H9 (cell line): ENCODE results near the gene ADARB2. TPM values are rescaled to one million over a fixed set of nuclear protein-coding genes. Genes with fewer than 3 reads are reported as not detected.

ENCODE experiments used
- DNase-seq: peaks from one replicate; pipeline ENCODE4 v3.0.0-alpha.2; 2017
- H2AFZ ChIP-seq: one replicate; pipeline ENCODE4 v1.6.1; 2013; ENCODE audit warnings: mild to moderate bottlenecking, low read length, control low read depth, moderate library complexity
- H2AK5ac ChIP-seq: 2 replicates; pipeline ENCODE4 v1.6.1; 2013; ENCODE audit warnings: low read length, control low read depth, mixed read lengths; ENCODE audit not compliant: insufficient read length
- H2BK120ac ChIP-seq: one replicate; pipeline ENCODE4 v1.6.1; 2013; ENCODE audit warnings: low read depth, mild to moderate bottlenecking, low read length, control low read depth, inconsistent platforms; ENCODE audit not compliant: poor library complexity, severe bottlenecking
- H2BK12ac ChIP-seq: 2 replicates; pipeline ENCODE4 v1.6.1; 2013; ENCODE audit warnings: low read length, control low read depth, mixed read lengths, low read depth; ENCODE audit not compliant: insufficient read length
- H2BK15ac ChIP-seq: 2 replicates; pipeline ENCODE4 v1.6.1; 2013; ENCODE audit warnings: low read depth, low read length, control low read depth
- H2BK20ac ChIP-seq: one replicate; pipeline ENCODE4 v1.6.1; 2013; ENCODE audit warnings: low read depth, mild to moderate bottlenecking, low read length, control low read depth, inconsistent platforms; ENCODE audit not compliant: poor library complexity, severe bottlenecking
- H2BK5ac ChIP-seq: 2 replicates; pipeline ENCODE4 v1.6.1; 2013; ENCODE audit warnings: low read length, control low read depth, mixed read lengths; ENCODE audit not compliant: insufficient read length
- H3K14ac ChIP-seq: 2 replicates; pipeline ENCODE4 v1.6.1; 2013; ENCODE audit warnings: low read length, control low read depth; ENCODE audit not compliant: insufficient read depth
- H3K18ac ChIP-seq: 2 replicates; pipeline ENCODE4 v1.6.1; 2013; ENCODE audit warnings: low read depth, mild to moderate bottlenecking, mixed read lengths, low read length, control low read depth; ENCODE audit not compliant: insufficient read length
- H3K23ac ChIP-seq: 2 replicates; pipeline ENCODE4 v1.6.1; 2013; ENCODE audit warnings: low read length, control low read depth, mixed read lengths, low read depth; ENCODE audit not compliant: insufficient read length
- H3K23me2 ChIP-seq: 2 replicates; pipeline ENCODE4 v1.6.1; 2013; ENCODE audit warnings: low read depth, mild to moderate bottlenecking, mixed read lengths, low read length, control low read depth; ENCODE audit not compliant: insufficient read length, poor library complexity, severe bottlenecking
- H3K27ac ChIP-seq: 2 replicates; pipeline ENCODE4 v1.5.1; 2013; ENCODE audit warnings: low read length, control low read depth, mixed read lengths, low read depth; ENCODE audit not compliant: insufficient read length
- H3K27me3 ChIP-seq: 2 replicates; pipeline ENCODE4 v1.6.1; 2013; ENCODE audit warnings: low read length, control low read depth, inconsistent platforms; ENCODE audit not compliant: insufficient read depth
- H3K4ac ChIP-seq: 2 replicates; pipeline ENCODE4 v1.6.1; 2013; ENCODE audit warnings: low read depth, mild to moderate bottlenecking, control low read depth, inconsistent platforms, low read length, moderate library complexity
- H3K4me1 ChIP-seq: 2 replicates; pipeline ENCODE4 v1.6.1; 2013; ENCODE audit warnings: low read length, control low read depth, inconsistent platforms; ENCODE audit not compliant: insufficient read depth
- H3K4me2 ChIP-seq: 2 replicates; pipeline ENCODE4 v1.6.1; 2013; ENCODE audit warnings: low read length, control low read depth, mixed read lengths; ENCODE audit not compliant: insufficient read length, insufficient read depth
- H3K56ac ChIP-seq: 2 replicates; pipeline ENCODE4 v1.6.1; 2013; ENCODE audit warnings: low read depth, mild to moderate bottlenecking, mixed read lengths, low read length, control low read depth; ENCODE audit not compliant: insufficient read length
- H3K79me1 ChIP-seq: 2 replicates; pipeline ENCODE4 v1.6.1; 2013; ENCODE audit warnings: low read depth, mild to moderate bottlenecking, moderate library complexity, low read length, control low read depth, inconsistent platforms; ENCODE audit not compliant: insufficient read depth, poor library complexity, severe bottlenecking
- H3K79me2 ChIP-seq: 2 replicates; pipeline ENCODE4 v1.6.1; 2013; ENCODE audit warnings: low read length, control low read depth, inconsistent platforms; ENCODE audit not compliant: insufficient read depth
- H3K9ac ChIP-seq: 2 replicates; pipeline ENCODE4 v1.6.1; 2013; ENCODE audit warnings: low read length, control low read depth, mixed read lengths; ENCODE audit not compliant: insufficient read length; ENCODE audit errors: extremely low read depth
- H3K9me3 ChIP-seq: one replicate; pipeline ENCODE4 v1.6.1; 2013; ENCODE audit warnings: low read depth, low read length, inconsistent platforms; ENCODE audit not compliant: control insufficient read depth
- H3T11ph ChIP-seq: one replicate; pipeline ENCODE4 v1.6.1; 2013; ENCODE audit warnings: mild to moderate bottlenecking, low read length, control low read depth, inconsistent platforms
- H4K20me1 ChIP-seq: one replicate; pipeline ENCODE4 v1.6.1; 2013; ENCODE audit not compliant: control insufficient read depth, insufficient read length, insufficient read depth
- H4K5ac ChIP-seq: 2 replicates; pipeline ENCODE4 v1.6.1; 2013; ENCODE audit warnings: low read depth, mild to moderate bottlenecking, mixed read lengths, low read length, control low read depth; ENCODE audit not compliant: insufficient read length
- H4K8ac ChIP-seq: replicated peaks from 2 replicates; pipeline ENCODE4 v1.6.1; 2013; ENCODE audit warnings: low read length, control low read depth, mixed read lengths, low read depth; ENCODE audit not compliant: insufficient read length
- H4K91ac ChIP-seq: 2 replicates; pipeline ENCODE4 v1.6.1; 2013; ENCODE audit warnings: low read depth, mild to moderate bottlenecking, moderate library complexity, mixed read lengths, low read length, control low read depth; ENCODE audit not compliant: insufficient read length
- H3K27ac Mint-ChIP-seq, 3 experiments: 2 replicates in 2 of 3; 3 replicates in 1 of 3; pipeline ENCODE4 v1.8.0; 2020 to 2021; ENCODE audit warnings: mixed read lengths in 3 of 3, mild to moderate bottlenecking in 1 of 3, moderate library complexity in 1 of 3
- H3K27me3 Mint-ChIP-seq: 2 replicates; pipeline ENCODE4 v1.8.0; 2021; ENCODE audit warnings: low read depth, mild to moderate bottlenecking, moderate library complexity, mixed read lengths
- H3K36me3 Mint-ChIP-seq, 3 experiments: 2 replicates in 2 of 3; 3 replicates in 1 of 3; pipeline ENCODE4 v1.8.0; 2020 to 2021; ENCODE audit warnings: low read depth in 3 of 3, mixed read lengths in 3 of 3; ENCODE audit not compliant: insufficient read depth in 1 of 3
- H3K4me1 Mint-ChIP-seq, 2 experiments: 2 replicates each; pipeline ENCODE4 v1.8.0; 2020; ENCODE audit warnings: mixed read lengths in 2 of 2
- H3K4me3 Mint-ChIP-seq, 2 experiments: 2 replicates in 1 of 2; 3 replicates in 1 of 2; pipeline ENCODE4 v1.8.0; 2020 to 2021; ENCODE audit warnings: mild to moderate bottlenecking in 2 of 2, mixed read lengths in 2 of 2, moderate library complexity in 1 of 2
- H3K9me3 Mint-ChIP-seq, 2 experiments: 2 replicates in 1 of 2; 3 replicates in 1 of 2; pipeline ENCODE4 v1.8.0; 2020; ENCODE audit warnings: mild to moderate bottlenecking in 2 of 2, mixed read lengths in 2 of 2, moderate library complexity in 1 of 2
- WGBS: extraction: QIAGEN DNeasy Blood & Tissue Kit; methylation state at CpG from one replicate; pipeline ENCODE4 v1.1.7; 2013; ENCODE audit warnings: missing lambda C conversion rate, low lambda C conversion rate, mixed read lengths; ENCODE audit not compliant: insufficient read length; ENCODE audit errors: extremely low coverage; 5-methylcytosine and 5-hydroxymethylcytosine counted together
- total RNA-seq: library from RNA; stranded (reverse); gene quantifications from 2 replicates; pipeline ENCODE4 v1.2.1, GENCODE V29; 2021
- TF ChIP-seq, protein P1 (sequence below): fragments of 200-600 bp; sonication (generic); conservative IDR thresholded peaks from 3 replicates; pipeline ENCODE4 v1.8.0; 2021; ENCODE audit warnings: antibody characterized with exemption, mild to moderate bottlenecking

Gene ADARB2
- total RNA-seq, 1 experiment from 2014 or later, result 0.87 TPM

DNA sequence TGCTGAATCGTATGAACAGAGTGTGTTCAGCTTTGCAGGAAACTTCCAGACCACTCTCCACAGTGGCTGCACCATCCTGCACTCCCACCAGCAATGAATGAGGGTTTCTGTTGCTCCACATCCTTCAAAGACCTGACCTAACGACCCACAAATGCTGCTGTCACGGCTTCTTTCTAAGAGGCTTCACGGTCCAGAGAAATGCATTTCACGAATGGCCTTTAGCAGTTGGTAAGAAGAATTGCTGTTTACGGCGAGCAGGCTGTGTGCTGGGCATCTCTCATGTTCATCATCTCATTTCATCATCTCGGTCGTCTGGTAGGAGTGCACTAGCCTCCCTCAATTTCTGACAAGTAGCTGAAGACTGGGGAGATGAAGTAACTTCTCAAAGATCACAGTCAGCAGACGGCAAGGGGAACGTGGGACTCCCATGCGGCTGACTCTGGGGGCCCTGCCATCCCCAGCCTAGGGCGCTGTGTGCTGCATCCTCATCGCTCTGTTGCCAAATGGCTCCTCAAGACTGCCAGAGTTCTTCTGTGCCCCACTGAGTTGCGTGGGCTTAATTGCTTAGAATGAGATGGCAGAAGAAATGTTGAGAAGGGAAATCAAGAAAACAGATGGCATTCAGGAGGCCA is 72.9 kb downstream of the ADARB2 start:
- H3T11ph ChIP-seq, result no peak overlapping the region
- peaks cover 2% of the 10 kb centered on the region; the same call in 1 of the 2 replicates for H3K4me1 ChIP-seq
- H3K4me1 Mint-ChIP-seq, result peaks cover 5 to 8% of the 10 kb centered on the region in 2 experiments
- no peaks in the 10 kb centered on the region for H4K20me1 ChIP-seq
- no peak overlapping the region for H2AK5ac ChIP-seq
- H4K91ac ChIP-seq, result no peak overlapping the region
- no peak overlapping the region for H2BK120ac ChIP-seq
- H3K79me2 ChIP-seq, result no peaks in the 10 kb centered on the region
- peaks cover 0 to 11% (median 4%) of the 10 kb centered on the region in 3 experiments; a peak in 6 of 7 replicates for H3K36me3 Mint-ChIP-seq
- no peak overlapping the region for H3K4ac ChIP-seq
- H3K27ac ChIP-seq, result no peak overlapping the region
- no peak overlapping the region for H3K9ac ChIP-seq
- no peak overlapping the region for H2BK12ac ChIP-seq
- WGBS, result no CpG with 5 or more reads among the region's 15 CpGs
- H2BK15ac ChIP-seq, result no peak overlapping the region
- no peak overlapping the region for H4K8ac ChIP-seq
- H3K27me3 ChIP-seq, result no peaks in the 10 kb centered on the region; the same call in 1 of the 2 replicates
- no peak overlapping the region for H4K5ac ChIP-seq
- H2BK5ac ChIP-seq, result no peak overlapping the region
- peaks cover 2% of the 10 kb centered on the region for H3K27me3 Mint-ChIP-seq
- no peak overlapping the region for H2AFZ ChIP-seq
- TF ChIP-seq, protein P1, sequence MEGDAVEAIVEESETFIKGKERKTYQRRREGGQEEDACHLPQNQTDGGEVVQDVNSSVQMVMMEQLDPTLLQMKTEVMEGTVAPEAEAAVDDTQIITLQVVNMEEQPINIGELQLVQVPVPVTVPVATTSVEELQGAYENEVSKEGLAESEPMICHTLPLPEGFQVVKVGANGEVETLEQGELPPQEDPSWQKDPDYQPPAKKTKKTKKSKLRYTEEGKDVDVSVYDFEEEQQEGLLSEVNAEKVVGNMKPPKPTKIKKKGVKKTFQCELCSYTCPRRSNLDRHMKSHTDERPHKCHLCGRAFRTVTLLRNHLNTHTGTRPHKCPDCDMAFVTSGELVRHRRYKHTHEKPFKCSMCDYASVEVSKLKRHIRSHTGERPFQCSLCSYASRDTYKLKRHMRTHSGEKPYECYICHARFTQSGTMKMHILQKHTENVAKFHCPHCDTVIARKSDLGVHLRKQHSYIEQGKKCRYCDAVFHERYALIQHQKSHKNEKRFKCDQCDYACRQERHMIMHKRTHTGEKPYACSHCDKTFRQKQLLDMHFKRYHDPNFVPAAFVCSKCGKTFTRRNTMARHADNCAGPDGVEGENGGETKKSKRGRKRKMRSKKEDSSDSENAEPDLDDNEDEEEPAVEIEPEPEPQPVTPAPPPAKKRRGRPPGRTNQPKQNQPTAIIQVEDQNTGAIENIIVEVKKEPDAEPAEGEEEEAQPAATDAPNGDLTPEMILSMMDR, result no peak
- H3K4me3 Mint-ChIP-seq, result no peak overlapping the region
- H3K56ac ChIP-seq, result no peak overlapping the region
- H3K23ac ChIP-seq, result no peak overlapping the region
- no peak overlapping the region for H3K14ac ChIP-seq
- no peaks in the 10 kb centered on the region for H3K79me1 ChIP-seq
- DNase-seq, result no peak
- H3K23me2 ChIP-seq, result no peaks in the 10 kb centered on the region
- no peaks in the 10 kb centered on the region for H3K9me3 ChIP-seq
- no peak overlapping the region; a peak in 1 of 7 replicates for H3K27ac Mint-ChIP-seq
- peaks cover 9% of the 10 kb centered on the region in 2 experiments; a peak in 4 of 5 replicates for H3K9me3 Mint-ChIP-seq
- no peak overlapping the region for H3K18ac ChIP-seq
- H2BK20ac ChIP-seq, result no peak overlapping the region
- no peak overlapping the region for H3K4me2 ChIP-seq
